ENCODE data around the gene PPTC7. TPM values are rescaled to one million over a fixed set of nuclear protein-coding genes. Genes with fewer than 3 reads are reported as not detected.

Gene PPTC7
- 5.2 and 5.3 TPM in 2 replicates for total RNA-seq

DNA sequence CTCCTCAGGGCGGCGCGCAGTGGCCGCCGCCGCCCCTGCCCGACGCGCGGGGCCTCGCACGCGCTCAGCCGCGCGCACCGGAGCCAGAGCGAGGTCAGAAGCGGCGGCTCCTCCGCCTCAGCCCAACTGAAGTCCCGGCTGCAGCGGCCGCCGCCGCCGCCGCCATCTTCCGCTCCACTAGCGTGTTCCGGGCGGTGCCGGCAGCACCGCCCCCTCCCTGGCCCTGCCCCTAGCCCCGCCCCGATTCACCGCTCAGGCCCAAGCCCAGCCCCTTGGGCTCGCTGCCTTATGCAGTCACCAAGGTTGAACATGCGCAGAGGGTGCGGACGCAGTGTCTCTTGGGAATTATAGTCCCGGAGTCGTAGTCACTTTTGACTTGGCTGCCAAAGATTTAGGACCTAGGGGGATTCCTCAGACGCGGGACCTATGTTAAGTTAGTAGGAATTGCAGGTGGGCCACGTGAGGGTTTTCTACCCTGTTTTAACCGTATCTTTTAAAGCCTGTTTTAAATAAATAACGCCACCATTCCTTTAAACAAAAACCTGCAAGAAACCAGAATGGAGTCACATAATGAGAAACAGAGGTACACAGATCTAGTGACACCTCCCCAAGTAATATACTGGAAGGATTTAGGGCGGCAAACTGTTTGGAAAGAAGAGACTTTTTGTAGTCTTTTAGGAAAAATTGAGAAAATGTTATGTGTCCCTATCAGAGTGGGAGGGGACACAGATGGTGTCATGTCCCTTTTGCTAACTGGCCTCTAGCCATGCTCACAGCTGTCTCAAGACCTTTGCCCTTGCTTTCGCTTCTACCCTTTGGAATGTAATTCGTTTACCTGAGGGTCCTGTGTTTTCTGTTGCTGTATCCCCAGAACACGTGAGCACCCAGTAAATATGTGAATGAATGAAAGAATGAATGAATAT is at the start of gene PPTC7:
Gene PPTC7, minus strand, starts transcription at position 182 of the 923 bp plus-strand sequence. CDS start 287 bp downstream, outside the sequence.

GRCh38 chr12:110613771-110614684 is 30.9 kb upstream of the PPTC7 start, which contains the start of gene TCTN1:
TSS of gene TCTN1 (plus strand) at chr12:110614129. CDS start at chr12:110614183, 54 bp downstream.

DNA sequence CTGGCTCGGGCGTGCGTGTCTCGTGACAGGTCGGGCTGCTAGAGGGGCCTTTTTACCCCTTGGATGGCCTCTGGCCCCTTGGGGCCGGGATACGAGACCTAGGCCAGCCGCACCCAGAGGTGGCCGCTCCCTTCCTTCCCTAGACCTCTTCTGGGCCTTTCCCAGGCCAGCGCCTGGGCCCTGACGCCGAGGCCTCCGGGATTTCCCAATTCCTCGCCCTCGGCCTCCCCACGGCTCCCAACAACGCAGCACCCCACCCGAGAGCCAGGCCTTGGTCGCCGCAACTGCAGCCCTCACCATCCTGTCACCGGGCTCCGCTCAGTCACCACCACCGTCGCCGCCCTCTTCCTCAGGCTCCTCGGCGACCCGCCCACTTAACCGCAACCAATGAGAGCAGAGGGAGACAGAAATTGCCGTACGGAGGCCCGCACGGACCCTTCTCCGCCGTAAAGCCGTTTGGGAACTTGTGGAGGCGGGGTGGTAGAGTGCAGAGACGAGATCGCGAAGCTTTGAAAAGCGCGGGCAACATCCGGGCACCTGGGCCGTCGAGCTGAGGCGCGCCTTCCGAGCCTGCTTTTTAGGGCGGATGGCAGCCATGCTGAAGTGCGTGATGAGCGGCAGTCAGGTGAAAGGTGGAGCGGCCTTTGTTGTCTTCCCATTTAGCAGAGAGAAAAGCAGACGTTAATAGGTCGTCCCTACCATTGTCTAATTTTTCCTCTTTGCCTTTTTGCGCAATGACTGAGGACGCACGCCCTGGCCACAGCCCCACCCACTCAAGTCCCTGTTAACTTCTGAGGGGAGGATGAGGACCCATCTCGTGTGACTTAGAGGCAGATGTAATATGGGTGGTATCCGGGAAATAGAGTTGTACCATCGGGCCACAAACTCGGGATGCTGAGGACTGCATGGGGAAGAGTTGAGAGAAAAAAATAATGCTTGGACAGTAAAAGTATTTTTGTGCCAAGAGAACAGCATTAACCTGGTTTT is 81.1 kb downstream of the PPTC7 start, which contains the start of the genes RAD9B and VPS29:
Gene RAD9B, plus strand, starts transcription at position 580 of the 987 bp plus-strand sequence. Its CDS starts 7 bp downstream, at position 587.
Gene VPS29, minus strand, starts transcription at position 360 of the 987 bp plus-strand sequence. Its CDS starts 60 bp downstream, at position 300.

Other genes starting within 250 kb of the PPTC7 start
- 38.4 and 44.1 TPM in 2 replicates for gene ANAPC7, start 179.6 kb downstream of the PPTC7 start, total RNA-seq
- gene ARPC3, start 133.0 kb downstream of the PPTC7 start, total RNA-seq = 1,173 and 1,199 TPM in 2 replicates
- 26.9 and 39.4 TPM in 2 replicates for gene GPN3, start 115.1 kb downstream of the PPTC7 start, total RNA-seq
- gene FAM216A, start 114.5 kb downstream of the PPTC7 start, total RNA-seq = 14.5 and 17.0 TPM in 2 replicates
- 122 and 133 TPM in 2 replicates for gene VPS29, start 81.2 kb downstream of the PPTC7 start, total RNA-seq
- 0.05 and 0.07 TPM in 2 replicates for gene RAD9B, start 81.0 kb downstream of the PPTC7 start, total RNA-seq
- gene TCTN1, start 30.8 kb upstream of the PPTC7 start, total RNA-seq = 9.2 and 20.2 TPM in 2 replicates
- 2.5 and 4.1 TPM in 2 replicates for gene HVCN1, start 105.8 kb upstream of the PPTC7 start, total RNA-seq
- 138 and 139 TPM in 2 replicates for gene PPP1CC, start 159.6 kb upstream of the PPTC7 start, total RNA-seq

All from mammary microvascular endothelial cell (primary cell).